ENCODE measurements around the gene OR8H2.
"Not testable (repeated sequence)": the region's sequence is repeated elsewhere in the genome, so short reads cannot be mapped to it uniquely, and the experiment has no call there.

Gene OR8H2, protein sequence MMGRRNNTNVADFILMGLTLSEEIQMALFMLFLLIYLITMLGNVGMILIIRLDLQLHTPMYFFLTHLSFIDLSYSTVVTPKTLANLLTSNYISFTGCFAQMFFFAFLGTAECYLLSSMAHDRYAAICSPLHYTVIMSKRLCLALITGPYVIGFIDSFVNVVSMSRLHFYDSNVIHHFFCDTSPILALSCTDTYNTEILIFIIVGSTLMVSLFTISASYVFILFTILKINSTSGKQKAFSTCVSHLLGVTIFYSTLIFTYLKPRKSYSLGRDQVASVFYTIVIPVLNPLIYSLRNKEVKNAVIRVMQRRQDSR

DNA sequence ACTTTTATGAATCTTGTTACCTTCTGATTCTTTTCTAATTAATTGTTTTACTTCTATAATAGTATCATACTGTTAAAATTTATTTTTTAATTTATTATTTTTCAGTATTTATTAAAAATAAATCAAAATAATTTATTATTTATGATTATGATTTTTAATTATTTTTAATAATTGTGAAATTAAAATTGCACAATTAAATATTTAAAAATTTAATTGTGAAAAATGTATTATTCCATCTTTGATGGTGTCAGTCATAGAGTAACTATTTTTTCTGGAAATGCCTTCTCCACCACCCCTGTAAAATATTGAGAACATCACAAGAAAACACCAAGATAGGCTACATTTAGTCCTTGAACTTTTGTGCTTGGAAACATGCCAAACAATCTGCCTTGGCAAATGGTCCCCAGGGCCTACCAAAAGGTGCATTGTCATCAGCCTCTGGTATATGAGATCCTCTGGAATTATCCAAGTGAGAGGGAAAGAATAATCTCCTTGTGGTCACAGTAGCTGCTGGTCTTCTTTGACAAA, at the start of gene OR8H2:
Gene OR8H2, plus strand, starts transcription at position 478 of the 528 bp plus-strand sequence. CDS start 1,356 bp downstream, outside the sequence.
- no peak for DNase-seq (ENCODE audit: low read depth in 2 of 3, low spot score in 1 of 3)

DNA sequence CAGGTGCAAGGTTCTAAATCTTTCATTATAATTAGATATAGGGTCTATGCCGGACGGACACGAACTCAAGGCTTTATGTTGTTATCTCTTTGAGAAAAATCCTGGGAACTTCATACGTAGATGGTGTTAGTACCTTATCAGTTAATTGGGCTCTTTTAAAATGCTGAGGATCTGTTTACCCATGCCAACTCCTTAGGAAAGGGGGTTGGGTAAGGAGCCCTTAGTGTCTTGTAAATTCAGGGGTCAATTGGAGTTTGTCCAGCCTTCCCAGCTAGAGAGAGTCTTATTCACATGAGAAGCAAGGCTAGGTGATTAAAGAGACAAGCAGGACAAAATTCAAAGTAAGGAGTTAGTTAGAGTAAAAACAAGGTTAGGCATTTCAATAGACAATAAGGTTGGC, 47.1 kb upstream of the OR8H2 start:
- DNase-seq (ENCODE audit: low read depth in 2 of 3, low spot score in 1 of 3): not testable (repeated sequence)

DNA sequence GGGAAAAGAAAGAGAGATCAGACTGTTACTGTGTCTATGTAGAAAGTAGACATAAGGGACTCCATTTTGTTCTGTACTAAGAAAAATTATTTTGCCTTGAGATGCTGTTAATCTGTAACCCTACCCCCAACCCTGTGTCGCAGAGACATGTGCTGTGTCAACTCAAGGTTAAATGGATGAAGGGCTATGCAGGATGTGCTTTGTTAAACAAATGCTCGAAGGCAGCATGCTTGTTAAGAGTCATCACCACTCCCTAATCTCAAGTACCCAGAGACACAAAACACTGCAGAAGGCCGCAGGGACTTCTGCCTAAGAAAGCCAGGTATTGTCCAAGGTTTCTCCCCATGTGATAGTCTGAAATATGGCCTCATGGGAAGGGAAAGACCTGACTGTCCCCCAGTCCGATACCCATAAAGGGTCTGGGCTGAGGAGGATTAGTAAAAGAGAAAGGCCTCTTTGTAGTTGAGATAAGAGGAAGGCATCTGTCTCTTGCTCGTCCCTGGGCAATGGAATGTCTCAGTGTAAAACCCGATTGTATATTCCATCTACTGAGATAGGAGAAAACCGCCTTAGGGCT, 45.7 kb upstream of the OR8H2 start:
- DNase-seq (ENCODE audit: low read depth in 2 of 3, low spot score in 1 of 3): not testable (repeated sequence)

DNA sequence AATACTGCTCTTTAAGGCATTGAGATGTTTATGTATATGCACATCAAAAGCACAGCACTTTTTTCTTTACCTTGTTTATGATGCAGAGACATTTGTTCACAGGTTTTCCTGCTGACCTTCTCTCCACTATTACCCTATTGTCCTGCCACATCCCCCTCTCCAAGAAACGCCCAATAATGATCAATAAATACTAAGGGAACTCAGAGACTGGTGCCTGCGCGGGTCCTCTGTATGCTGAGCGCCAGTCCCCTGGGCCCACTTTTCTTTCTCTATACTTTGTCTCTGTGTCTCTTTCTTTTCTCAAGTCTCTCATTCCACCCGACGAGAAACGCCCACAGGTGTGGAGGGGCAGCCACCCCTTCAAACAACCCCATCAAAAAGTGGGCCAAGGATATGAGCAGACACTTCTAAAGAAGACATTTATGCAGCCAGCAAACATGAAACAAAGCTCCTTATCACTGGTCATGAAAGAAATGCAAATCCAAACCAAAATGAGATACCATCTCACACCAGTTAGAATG, 45.2 kb upstream of the OR8H2 start:
- not testable (repeated sequence) for DNase-seq (ENCODE audit: low read depth in 2 of 3, low spot score in 1 of 3)

DNA sequence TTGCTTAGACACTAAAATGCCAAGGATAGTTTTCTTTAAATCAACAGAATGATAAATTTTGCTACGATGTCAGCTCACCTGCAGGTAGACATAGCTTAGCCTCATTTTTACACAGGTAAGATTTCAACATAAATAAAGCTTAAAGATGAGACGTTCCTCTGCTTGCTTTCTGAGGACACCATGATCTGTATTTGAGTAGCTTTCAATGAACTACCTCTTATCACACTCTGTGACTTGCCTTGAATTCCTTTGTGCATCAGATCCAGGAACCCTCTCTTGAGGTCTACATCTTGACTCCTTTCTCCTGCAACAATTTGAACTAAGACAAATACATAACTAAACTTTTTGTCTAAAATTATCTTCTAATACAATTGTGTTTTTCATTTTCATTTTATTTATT, 36.5 kb upstream of the OR8H2 start:
- DNase-seq (ENCODE audit: low read depth in 2 of 3, low spot score in 1 of 3): no peak

DNA sequence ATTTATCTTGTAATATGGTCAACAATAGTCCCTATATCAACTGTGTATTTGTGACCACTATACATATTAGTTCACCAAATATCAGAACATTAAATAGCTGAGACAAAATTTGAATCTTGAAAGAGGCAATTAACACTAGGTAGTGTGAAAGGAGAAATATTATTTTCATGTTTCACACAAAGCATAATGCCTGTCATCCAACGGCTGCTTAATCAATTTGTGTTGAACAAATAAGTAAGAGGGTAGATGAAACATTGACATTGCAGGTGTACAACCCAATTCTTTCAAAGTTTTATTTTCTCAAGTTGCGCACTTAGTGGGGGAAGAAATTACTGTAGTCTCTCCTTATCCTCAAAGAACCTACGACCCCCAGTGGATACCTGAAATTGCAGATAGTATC, 13.8 kb upstream of the OR8H2 start:
- DNase-seq (ENCODE audit: low read depth in 2 of 3, low spot score in 1 of 3): no peak

DNA sequence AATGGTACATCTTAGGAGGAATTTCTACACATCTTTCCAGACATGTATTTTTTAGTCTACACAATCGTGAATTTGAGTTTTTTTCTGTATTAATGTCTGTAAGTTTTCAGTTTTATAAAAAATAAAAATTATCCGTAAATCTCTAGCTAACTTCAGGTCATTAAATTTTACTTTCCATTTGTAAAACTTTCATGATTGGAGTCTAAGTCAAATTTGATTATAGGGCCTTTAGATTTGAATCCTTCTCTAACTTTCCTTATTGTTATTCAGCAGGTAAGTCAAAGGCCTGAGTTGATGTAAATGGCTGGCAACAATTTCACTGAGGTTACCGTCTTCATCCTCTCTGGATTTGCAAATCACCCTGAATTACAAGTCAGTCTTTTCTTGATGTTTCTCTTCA, 10.5 kb upstream of the OR8H2 start, which contains the start of gene OR8I2:
Gene OR8I2, plus strand, starts transcription at position 301 of the 400 bp plus-strand sequence. Its CDS starts 0 bp downstream, at position 301.
- DNase-seq (ENCODE audit: low read depth in 2 of 3, low spot score in 1 of 3): no peak

DNA sequence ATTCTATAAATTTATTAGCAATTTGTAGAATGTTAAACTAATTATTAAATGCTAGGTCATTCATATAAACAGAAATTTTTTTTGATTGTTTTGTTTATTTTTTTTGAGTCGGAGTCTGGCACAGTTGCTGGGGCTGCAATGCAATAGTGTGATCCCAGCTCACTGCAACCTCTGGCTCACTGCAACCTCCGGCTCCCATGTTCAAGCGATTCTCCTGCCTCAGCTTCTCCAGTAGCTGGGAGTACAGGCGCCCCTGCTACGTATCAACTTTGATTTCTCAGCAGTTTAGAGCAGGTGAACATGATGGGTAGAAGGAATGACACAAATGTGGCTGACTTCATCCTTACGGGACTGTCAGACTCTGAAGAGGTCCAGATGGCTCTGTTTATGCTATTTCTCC, 18.6 kb downstream of the OR8H2 start, which contains the start of gene OR8H3:
Gene OR8H3, plus strand, starts transcription at position 301 of the 400 bp plus-strand sequence. Its CDS starts 0 bp downstream, at position 301.
- no peak for DNase-seq (ENCODE audit: low read depth in 2 of 3, low spot score in 1 of 3)

DNA sequence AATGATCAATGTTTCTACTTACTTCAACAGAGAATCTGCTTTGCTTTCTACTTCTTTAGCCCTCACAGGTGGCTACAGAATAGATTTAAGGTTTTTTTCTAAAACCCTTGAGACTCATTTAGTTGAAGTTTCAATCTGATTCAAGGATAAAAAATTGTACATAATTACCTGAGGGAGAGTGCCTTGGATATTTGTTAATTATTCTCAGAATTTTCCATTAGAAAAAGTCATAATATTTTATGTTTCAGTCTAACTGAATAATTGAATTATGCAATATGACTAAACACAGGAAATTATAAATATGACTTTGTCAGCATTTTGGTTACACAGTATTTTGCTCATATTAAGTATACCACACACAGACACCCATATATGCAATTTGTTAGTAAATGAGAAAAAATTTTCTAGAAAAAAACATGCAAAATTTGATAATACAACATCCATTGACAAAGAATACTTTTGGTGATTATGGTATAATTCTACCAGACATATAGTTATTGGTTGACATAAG, 36.7 kb downstream of the OR8H2 start, which contains the start of gene OR8J3:
Gene OR8J3, minus strand, starts transcription at position 51 of the 511 bp plus-strand sequence. CDS start 2,483 bp downstream, outside the sequence.
- DNase-seq (ENCODE audit: low read depth in 2 of 3, low spot score in 1 of 3): no peak

DNA sequence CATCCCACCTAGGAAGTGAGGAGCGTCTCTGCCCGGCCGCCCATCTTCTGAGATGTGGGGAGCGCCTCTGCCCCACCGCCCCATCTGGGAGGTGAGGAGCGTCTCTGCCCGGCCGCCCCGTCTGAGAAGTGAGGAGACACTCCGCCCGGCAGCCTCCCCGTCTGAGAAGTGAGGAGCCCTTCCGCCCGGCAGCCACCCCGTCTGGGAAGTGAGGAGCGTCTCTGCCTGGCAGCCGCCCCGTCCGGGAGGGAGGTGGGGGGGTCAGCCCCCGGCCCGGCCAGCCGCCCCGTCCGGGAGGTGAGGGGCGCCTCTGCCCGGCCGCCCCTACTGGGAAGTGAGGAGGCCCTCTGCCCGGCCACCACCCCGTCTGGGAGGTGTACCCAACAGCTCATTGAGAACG, 40.2 kb downstream of the OR8H2 start:
- not testable (repeated sequence) for DNase-seq (ENCODE audit: low read depth in 2 of 3, low spot score in 1 of 3)

DNA sequence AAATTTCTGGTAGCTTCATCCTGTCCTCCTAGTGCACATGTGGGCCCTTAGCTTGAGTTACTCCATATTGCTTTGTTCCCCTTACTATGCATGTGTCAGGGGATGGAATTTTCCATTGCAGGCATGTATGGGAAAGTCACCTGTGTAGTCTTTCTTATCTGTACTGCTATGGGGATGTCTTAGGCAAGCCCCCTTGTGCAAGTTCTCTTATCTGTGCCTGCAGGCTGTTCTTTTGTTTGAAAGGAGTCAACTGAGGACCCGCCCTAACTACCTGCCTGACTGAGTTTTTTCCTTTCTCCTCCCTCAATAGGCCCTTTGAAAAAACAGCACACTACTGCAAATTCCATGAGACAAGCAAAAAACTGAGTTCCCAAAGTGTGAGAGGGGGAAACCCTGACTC, 47.9 kb downstream of the OR8H2 start:
- DNase-seq (ENCODE audit: low read depth in 2 of 3, low spot score in 1 of 3): no peak

DNA sequence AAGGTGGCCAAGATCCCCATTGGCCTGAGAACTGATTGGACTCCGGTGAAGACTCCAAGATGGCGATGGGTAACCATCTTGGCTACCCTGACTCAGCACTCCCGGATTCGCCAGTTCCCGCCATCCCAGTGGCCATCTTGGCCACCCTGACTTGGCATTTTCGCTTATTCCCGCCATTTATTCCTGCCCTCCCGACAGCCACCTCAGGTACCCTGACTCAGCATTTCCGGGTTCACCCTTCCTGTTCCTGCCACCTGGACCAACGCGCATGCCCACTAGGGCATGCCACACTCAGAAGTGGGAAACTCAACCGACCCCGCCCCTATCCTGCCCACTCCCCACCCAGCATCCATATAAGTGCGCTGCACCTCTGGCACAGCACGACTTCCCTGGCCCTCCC, 48.8 kb downstream of the OR8H2 start:
- DNase-seq (ENCODE audit: low read depth in 2 of 3, low spot score in 1 of 3): no peak

Measured in stimulated activated CD4-positive, alpha-beta T cell treated with anti-CD3 and anti-CD28 coated beads, Interleukin-12 subunit alpha, Interleukin-12 subunit beta, amount 100 ng/mL, for 48 hours (primary cell).